HG03442 (cell line): Measurements from ENCODE around the gene DCTN4.
"Not testable (repeated sequence)": the region's sequence is repeated elsewhere in the genome, so short reads cannot be mapped to it uniquely, and the experiment has no call there.

Source experiments
- ATAC-seq: cut with Tn5 transposase; IDR thresholded peaks from one replicate; pipeline ENCODE4 v1.9.1; 2021; ENCODE audit warnings: mild to moderate bottlenecking, moderate library complexity; ENCODE audit not compliant: unreplicated experiment

DCTN4 gene

GRCh38 chr5:150778517-150779396, 19.9 kb upstream of the DCTN4 start, which contains the start of gene SMIM3:
Gene SMIM3, plus strand, starts transcription at chr5:150778757. Its CDS starts 16,684 bp downstream, at chr5:150795441.
- ATAC-seq, result peak; percentile 22

GRCh38 chr5:150778088-150778516, 19.3 kb upstream of the DCTN4 start:
- ATAC-seq, result no peak

- ATAC-seq, result no peak
Measured at GRCh38 chr5:150777685-150778084, 18.9 kb upstream of the DCTN4 start.

- no peak for ATAC-seq
Measured at GRCh38 chr5:150774145-150774544, 15.3 kb upstream of the DCTN4 start.

- ATAC-seq, result no peak
Measured at GRCh38 chr5:150771034-150771795, 12.4 kb upstream of the DCTN4 start.

- no peak for ATAC-seq
Measured at GRCh38 chr5:150766251-150766650, 7.4 kb upstream of the DCTN4 start.

GRCh38 chr5:150765799-150766169, 7.0 kb upstream of the DCTN4 start:
- ATAC-seq, result no peak

GRCh38 chr5:150765011-150765798, 6.4 kb upstream of the DCTN4 start:
- ATAC-seq, result no peak

- ATAC-seq, result no peak
Measured at GRCh38 chr5:150764530-150764929, 5.7 kb upstream of the DCTN4 start.

- no peak for ATAC-seq
Measured at GRCh38 chr5:150763023-150763769, 4.4 kb upstream of the DCTN4 start.

- no peak for ATAC-seq
Measured at GRCh38 chr5:150762211-150762610, 3.4 kb upstream of the DCTN4 start.

GRCh38 chr5:150759334-150759583, 442 bp upstream of the DCTN4 start:
- no peak for ATAC-seq

GRCh38 chr5:150758203-150758530, 650 bp downstream of the DCTN4 start:
- peak; percentile 14 for ATAC-seq

- no peak for ATAC-seq
Measured at GRCh38 chr5:150757087-150757649, 1.6 kb downstream of the DCTN4 start.

GRCh38 chr5:150753863-150754262, 5.0 kb downstream of the DCTN4 start:
- ATAC-seq, result no peak

GRCh38 chr5:150753463-150753862, 5.4 kb downstream of the DCTN4 start:
- ATAC-seq, result no peak

- ATAC-seq, result no peak
Measured at GRCh38 chr5:150751096-150751891, 7.5 kb downstream of the DCTN4 start.

- ATAC-seq, result no peak
Measured at GRCh38 chr5:150750469-150750868, 8.3 kb downstream of the DCTN4 start.

GRCh38 chr5:150743142-150743488, 15.7 kb downstream of the DCTN4 start:
- not testable (repeated sequence) for ATAC-seq
